Urothelium cell line (cell line): Measurements from ENCODE around the gene ANKRD11.
A peak's percentile ranks its signal among the peaks of the same experiment; 100 is the strongest.
"Not testable (repeated sequence)": the region's sequence is repeated elsewhere in the genome, so short reads cannot be mapped to it uniquely, and the experiment has no call there.

ENCODE experiments used
- DNase-seq: peaks from one replicate; pipeline ENCODE4 v3.0.0; 2011; ENCODE audit warnings: low spot score, mixed read lengths
- FAIRE-seq: peaks from 2 replicates; lab custom pipeline; 2011; peaks lifted over from hg19 to GRCh38; lab: Jason Lieb, UNC

The ANKRD11 gene

DNA sequence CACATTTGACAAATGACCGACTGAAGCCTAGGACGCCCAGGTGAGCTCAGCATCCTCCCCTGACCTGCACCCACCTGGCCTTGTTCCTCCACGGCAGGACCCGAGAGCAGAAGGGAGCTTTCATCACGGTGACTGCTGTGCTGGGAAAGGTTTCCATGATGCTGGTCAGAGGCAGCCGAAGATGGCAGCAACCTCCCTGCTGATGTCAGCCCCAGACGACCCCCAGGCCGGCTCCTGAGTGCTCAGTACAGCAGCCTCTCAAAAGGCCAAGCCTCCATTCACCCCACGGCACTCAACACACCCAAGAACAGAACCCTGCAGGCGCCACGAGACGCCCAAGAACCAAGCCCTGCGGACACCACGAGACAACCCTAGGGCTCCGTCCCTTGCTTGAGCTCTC, 119.8 kb downstream of the ANKRD11 start:
- no peak for FAIRE-seq
- no peak for DNase-seq

DNA sequence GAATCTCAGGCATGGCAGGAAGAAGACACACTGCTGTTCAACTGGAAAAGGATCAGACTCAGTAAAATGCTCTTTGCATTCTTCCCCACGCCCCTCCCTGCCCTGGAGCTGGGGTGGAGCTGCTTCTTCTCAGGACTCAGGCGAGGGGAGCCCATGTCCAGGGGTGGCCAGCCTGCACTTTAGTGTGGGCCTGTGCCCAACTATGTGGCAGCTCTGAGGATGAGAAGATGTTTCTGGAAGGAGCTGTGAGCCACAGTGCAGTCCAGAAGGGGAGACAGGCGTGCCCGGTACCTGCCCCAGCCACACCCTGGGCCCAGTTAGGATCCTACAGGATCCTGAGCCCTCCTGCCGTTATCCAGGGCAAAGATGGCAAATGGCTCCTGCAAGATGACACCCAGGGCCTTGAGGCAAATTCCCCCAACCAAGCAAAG, 120.3 kb downstream of the ANKRD11 start:
- DNase-seq: no peak
- no peak for FAIRE-seq

GRCh38 chr16:89369266-89369895, 121.0 kb downstream of the ANKRD11 start:
- FAIRE-seq (no peak), DNase-seq (no peak)

GRCh38 chr16:89368604-89369249, 121.6 kb downstream of the ANKRD11 start:
- no peak for DNase-seq
- no peak for FAIRE-seq

DNA sequence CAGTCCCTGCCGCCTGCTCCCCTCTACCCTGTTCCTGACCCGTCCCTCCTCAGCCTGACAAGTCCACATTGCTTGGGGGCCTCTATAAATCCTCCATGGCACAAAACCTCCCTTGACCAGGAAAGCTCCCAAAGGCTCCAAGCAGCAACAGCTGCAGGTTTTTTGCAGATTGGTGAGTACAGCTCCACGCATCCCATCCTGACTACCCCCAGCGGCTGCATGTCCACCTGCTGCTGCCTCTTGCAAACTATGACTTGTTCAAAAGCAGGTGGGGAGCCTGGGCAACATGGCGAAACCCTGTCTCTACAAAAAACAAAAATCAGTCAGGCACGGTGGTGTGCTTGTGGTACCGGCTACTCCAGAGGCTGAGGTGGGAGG, 122.8 kb downstream of the ANKRD11 start:
- DNase-seq (no peak), FAIRE-seq (no peak)

DNA sequence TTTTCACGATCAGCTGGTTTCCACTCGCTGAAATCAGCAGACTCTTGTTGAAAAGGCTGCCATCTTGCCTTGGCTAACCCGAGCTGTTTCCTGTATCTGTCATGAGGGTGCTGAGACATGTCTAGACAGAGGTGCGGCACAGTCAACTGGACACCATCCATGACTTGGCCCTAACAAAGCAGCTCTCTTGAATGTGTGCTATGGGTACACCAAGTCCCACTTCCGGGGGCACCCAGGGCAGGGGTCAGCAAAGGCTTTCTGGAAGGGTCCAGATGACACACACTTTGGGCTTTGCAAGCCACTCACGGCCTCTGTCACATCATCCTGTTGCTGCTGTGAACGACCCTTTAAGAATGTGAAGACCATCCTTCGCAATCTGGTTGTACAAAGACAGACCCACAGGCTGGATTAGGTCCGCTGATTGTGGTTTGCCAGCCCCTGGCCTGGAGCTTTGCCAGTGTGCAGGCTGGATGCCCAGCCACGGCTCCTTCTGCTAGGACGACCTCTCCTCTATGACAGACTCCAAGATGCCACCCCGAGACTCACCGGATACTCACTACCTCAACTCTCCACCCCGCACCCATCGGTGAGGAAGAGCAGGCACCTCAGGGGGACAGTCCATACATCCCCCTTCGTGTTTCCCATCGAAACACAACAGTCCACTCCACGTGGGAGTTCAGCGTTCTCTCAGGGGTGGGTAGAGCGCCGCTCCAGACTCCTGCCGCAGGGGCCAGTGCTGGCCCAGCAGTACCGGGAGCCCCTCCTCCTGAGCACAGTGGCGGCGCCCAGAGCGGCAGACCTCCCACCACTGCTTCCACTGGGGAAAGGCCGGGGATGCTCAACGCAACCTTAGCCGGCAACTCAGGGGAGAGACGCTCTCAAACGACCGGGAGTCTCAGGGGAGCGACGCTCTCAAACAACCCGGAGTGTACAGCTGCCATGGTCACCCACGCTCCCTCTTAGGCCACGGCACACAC, 123.5 kb downstream of the ANKRD11 start:
- DNase-seq (no peak), FAIRE-seq (no peak)

- DNase-seq (no peak), FAIRE-seq (no peak)
Measured at GRCh38 chr16:89365996-89366395, 124.4 kb downstream of the ANKRD11 start.

DNA sequence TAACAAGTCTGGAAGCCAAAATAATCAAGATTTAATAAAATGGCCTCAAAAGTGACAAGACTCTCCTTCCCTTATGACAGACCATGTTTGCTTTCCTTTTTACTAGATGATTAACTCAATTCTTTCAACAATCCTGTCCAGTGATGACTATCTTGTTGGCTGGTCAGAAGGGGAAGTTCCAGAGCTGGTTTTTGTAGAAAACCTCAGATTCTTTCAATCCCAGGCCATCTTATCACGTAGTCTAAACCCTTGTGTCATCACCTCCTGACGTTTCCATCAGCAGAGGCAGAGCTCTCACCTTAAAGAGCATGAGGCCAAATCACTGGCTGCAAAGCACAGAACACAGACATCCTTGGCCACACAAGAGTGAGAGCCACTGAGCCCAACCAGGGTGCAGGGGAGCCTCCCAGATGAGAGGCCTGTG, 125.3 kb downstream of the ANKRD11 start:
- DNase-seq: no peak
- FAIRE-seq: no peak

DNA sequence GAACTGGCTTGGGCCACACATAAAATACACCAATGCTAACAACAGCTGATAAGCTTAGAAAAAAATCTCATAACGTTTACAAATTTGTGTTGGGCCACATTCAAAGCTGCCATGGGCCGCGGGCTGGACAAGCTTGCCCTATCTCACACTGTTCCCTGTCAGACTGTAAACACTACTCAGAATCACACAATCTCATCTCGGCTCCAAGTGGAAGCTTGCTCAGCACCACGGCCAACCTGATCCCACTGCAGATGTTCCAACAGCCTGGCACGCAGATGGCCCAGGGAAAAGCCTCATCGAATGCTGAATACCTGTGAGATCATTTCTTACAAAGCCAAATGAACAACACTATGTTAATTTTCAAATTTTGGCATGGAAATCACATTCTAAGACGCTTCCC, 125.8 kb downstream of the ANKRD11 start:
- DNase-seq: no peak
- FAIRE-seq: no peak

- FAIRE-seq: no peak
Measured at GRCh38 chr16:89363621-89364393, 126.6 kb downstream of the ANKRD11 start.

DNA sequence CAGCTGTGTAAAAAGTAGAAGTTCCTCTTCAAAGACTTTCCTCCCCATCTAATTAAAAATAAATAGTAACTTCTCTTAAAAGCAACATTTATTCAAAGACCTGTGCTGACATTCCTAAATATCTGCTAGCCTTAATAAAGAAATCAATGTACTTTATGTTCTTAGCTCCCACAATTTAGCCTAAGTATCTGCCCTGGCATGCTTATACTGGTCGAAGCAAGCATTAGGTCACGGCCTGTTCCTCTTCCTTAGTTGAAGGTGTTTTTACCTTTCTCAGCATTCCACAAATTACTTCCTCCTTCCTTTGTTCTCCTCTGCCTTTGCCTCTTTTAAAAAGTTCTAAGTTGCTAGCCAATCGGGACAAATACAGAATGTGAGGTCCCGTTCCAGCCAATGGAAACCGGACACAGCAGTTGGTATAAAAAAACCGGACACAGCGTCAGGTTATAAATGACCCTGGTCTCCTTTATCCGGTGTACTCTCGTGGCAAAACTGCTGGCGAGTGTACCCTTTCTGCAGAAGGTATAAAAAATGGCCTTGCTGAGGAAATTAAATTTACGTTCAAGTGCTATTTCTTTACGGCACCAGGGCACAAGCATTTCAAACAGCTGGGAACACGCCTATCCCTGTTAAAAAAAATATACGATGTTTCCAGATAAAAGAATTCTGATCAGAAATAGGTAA, 127.7 kb downstream of the ANKRD11 start:
- not testable (repeated sequence) for DNase-seq, FAIRE-seq

More at GRCh38 chr16:89363621-89364393, 126.6 kb downstream of the ANKRD11 start:
- DNase-seq: peak; percentile 54

DNA sequence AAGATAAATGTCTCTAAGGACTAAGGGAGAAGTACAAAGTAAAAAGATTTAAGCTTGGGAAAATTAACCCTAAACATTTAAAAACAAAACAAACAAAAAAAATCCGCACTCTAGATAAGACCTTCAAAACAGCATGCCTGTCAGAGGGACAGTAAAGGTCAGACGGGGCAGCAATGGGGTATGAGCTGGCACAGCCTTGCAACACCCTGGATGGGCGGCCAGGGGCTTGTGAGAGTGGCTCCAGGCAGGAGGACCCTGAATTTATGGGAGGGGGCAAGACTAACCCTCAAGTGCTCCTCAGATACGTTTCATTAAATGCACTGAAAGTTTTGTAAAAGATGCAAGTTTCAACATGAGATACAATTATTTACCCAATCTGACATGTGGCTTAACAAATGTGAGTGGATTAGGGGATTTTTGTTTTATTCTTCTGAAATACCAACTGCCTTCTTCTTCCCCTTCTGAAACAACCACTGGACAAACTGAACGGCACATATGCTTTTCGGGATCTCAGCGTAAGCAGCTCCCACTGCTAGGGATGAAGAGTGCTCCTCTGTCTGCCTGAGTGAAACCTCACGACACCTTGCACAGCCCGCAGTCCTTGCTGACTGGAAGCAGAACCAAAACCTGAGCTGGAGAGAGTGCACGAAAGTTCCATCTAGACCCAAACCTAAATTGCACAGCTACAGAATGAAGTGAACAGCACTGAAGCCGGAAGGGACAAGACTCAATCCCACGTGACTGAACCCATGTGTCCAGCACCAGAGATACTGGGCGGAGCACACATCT, 128.4 kb downstream of the ANKRD11 start:
- FAIRE-seq: no peak
- no peak for DNase-seq

GRCh38 chr16:89360760-89361435, 129.5 kb downstream of the ANKRD11 start:
- FAIRE-seq (no peak), DNase-seq (no peak)

GRCh38 chr16:89359264-89360147, 130.9 kb downstream of the ANKRD11 start:
- FAIRE-seq (no peak), DNase-seq (no peak)

GRCh38 chr16:89358030-89359005, 132.0 kb downstream of the ANKRD11 start:
- DNase-seq: no peak

DNA sequence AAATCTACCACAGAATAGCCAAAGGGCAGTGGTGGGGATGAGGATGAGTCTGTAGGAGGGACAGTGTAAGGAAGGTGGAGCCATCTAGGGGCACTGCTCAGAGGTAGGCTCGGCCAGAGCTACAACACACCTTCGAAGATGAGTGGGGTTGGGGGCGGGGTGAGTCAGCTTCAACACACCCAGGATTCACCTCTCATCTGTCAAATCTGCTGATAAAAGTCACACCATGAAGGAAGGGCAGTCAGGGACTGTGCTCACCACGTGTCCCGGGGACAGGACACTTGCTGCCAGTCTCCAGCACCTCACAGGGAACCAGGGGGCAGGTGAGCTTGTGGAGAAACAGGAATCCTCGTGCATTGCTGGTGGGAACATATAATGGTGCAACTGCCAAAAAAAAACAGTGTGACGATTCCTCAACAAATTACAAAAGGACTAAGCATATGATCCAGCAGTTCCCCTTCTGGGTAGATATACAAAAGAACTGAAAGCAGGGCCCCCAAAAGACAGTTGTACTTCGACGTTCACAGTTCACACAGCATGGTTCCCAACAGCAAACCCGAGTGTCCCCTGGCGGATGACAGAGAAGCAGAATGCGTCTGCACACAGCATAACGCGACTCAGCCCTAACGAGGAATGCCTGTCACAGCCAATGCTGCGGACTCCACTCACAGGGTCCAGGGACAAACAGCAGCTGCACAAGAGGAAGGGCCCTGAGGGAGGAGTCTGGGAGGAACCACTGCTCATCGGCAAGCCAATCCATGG, 133.1 kb downstream of the ANKRD11 start:
- FAIRE-seq (no peak), DNase-seq (no peak)

More at GRCh38 chr16:89358030-89359005, 132.0 kb downstream of the ANKRD11 start:
- FAIRE-seq: no peak
